Astrocyte (in vitro differentiated cells and primary cell): ENCODE results near the gene CCDC187. TPM values are rescaled to one million over a fixed set of nuclear protein-coding genes. Genes with fewer than 3 reads are reported as not detected.

Experiments used
- DNase-seq: peaks from one replicate; pipeline ENCODE4 v3.0.0-alpha.2; 2010; ENCODE audit warnings: low read depth
- FAIRE-seq: peaks from 2 replicates; lab custom pipeline; 2011; peaks lifted over from hg19 to GRCh38; lab: Jason Lieb, UNC
- H2AFZ ChIP-seq: 2 replicates; pipeline ENCODE4 v1.6.0; 2012; ENCODE audit warnings: low read depth, low read length, inconsistent platforms
- H3K27ac ChIP-seq: 2 replicates; pipeline ENCODE4 v1.5.1; 2011; ENCODE audit warnings: low read depth, low read length, inconsistent platforms
- H3K27me3 ChIP-seq: 2 replicates; pipeline ENCODE4 v1.6.0; 2011; ENCODE audit warnings: low read length, inconsistent platforms; ENCODE audit not compliant: insufficient read depth
- H3K36me3 ChIP-seq: 2 replicates; pipeline ENCODE4 v1.5.1; 2011; ENCODE audit warnings: low read length, inconsistent platforms; ENCODE audit not compliant: insufficient read depth
- H3K4me1 ChIP-seq: 2 replicates; pipeline ENCODE4 v1.5.1; 2011; ENCODE audit warnings: low read length, inconsistent platforms; ENCODE audit not compliant: insufficient read depth
- H3K4me2 ChIP-seq: 2 replicates; pipeline ENCODE4 v1.6.0; 2012; ENCODE audit warnings: low read length, inconsistent platforms
- H3K4me3 ChIP-seq: 2 replicates; pipeline ENCODE4 v1.5.1; 2011; ENCODE audit warnings: low read depth, mild to moderate bottlenecking, low read length, inconsistent platforms; ENCODE audit not compliant: insufficient read depth
- H3K79me2 ChIP-seq: 2 replicates; pipeline ENCODE4 v1.6.0; 2012; ENCODE audit warnings: mild to moderate bottlenecking, low read length, inconsistent platforms; ENCODE audit not compliant: insufficient read depth
- H3K9ac ChIP-seq: 2 replicates; pipeline ENCODE4 v1.6.0; 2012; ENCODE audit warnings: mild to moderate bottlenecking, low read length, inconsistent platforms
- H3K9me3 ChIP-seq: 2 replicates; pipeline ENCODE4 v1.5.1; 2012; ENCODE audit warnings: low read depth, mild to moderate bottlenecking, low read length, inconsistent platforms; ENCODE audit not compliant: insufficient read depth
- H4K20me1 ChIP-seq: 2 replicates; pipeline ENCODE4 v1.6.0; 2012; ENCODE audit warnings: low read length, inconsistent platforms; ENCODE audit not compliant: insufficient read depth
- H3K27ac Mint-ChIP-seq: one replicate; pipeline ENCODE4 v1.8.0; 2021; ENCODE audit warnings: mild to moderate bottlenecking, mixed read lengths; ENCODE audit not compliant: unreplicated experiment
- H3K27me3 Mint-ChIP-seq: one replicate; pipeline ENCODE4 v1.8.0; 2021; ENCODE audit warnings: low read depth, mixed read lengths; ENCODE audit not compliant: unreplicated experiment
- H3K36me3 Mint-ChIP-seq: one replicate; pipeline ENCODE4 v1.8.0; 2021; ENCODE audit warnings: low read depth, mixed read lengths; ENCODE audit not compliant: unreplicated experiment
- H3K4me1 Mint-ChIP-seq: one replicate; pipeline ENCODE4 v1.8.0; 2021; ENCODE audit warnings: low read depth, mixed read lengths; ENCODE audit not compliant: unreplicated experiment
- H3K4me3 Mint-ChIP-seq: one replicate; pipeline ENCODE4 v1.8.0; 2021; ENCODE audit warnings: mild to moderate bottlenecking, moderate library complexity, mixed read lengths; ENCODE audit not compliant: unreplicated experiment
- H3K9me3 Mint-ChIP-seq: one replicate; pipeline ENCODE4 v1.8.0; 2021; ENCODE audit warnings: mild to moderate bottlenecking, mixed read lengths; ENCODE audit not compliant: unreplicated experiment
- EZH2 ChIP-seq: IDR thresholded peaks from 2 replicates; pipeline ENCODE4 v1.6.1; 2012; ENCODE audit warnings: mild to moderate bottlenecking, low read length, inconsistent platforms; ENCODE audit not compliant: insufficient read depth
- total RNA-seq: library from RNA; stranded (reverse); gene quantifications from 2 replicates; pipeline ENCODE4 v1.2.1, GENCODE V29; 2021
- TF ChIP-seq, protein P1 (sequence below): IDR thresholded peaks from 2 replicates; pipeline ENCODE4 v1.5.1; 2011; ENCODE audit warnings: low read depth, mild to moderate bottlenecking, inconsistent platforms, low read length, moderate library complexity; ENCODE audit not compliant: insufficient read depth

CCDC187 gene
- total RNA-seq, 1 donor from 2014 or later: 0.09 TPM

DNA sequence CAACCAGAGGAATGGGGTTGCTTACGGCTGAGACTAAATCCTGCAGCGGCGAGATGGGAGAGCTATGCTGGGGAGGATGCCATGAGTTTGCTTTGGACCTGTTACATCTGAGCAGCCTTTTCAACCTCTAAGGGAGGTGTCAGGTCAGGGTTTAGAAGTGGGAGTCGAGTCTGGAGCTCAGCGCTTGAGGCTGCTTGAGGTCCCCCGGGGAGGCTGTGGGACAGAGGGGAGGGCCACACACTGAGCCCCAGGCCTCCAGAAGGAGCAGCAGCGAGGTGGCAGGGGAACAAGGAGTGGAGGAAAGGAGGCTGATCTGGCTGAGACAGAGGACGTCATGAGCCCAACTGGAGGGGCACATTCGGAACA lies 56.4 kb downstream of the CCDC187 start:
- H3K36me3 ChIP-seq: no peaks in the 10 kb centered on the region
- H3K79me2 ChIP-seq: peaks cover 8% of the 10 kb centered on the region
- no peak overlapping the region for H2AFZ ChIP-seq
- H3K27me3 ChIP-seq: peaks cover 12% of the 10 kb centered on the region
- no peak overlapping the region for H3K27ac ChIP-seq
- Mint-ChIP-seq H3K4me3 (no peak overlapping the region), H3K27ac (no peak overlapping the region), H3K4me1 (peaks cover 21% of the 10 kb centered on the region), H3K9me3 (no peaks in the 10 kb centered on the region), H3K27me3 (peaks cover 21% of the 10 kb centered on the region), H3K36me3 (peaks cover 3% of the 10 kb centered on the region)
- H3K4me2 ChIP-seq: no peak overlapping the region
- DNase-seq (no peak), FAIRE-seq (no peak)
- H3K4me3 ChIP-seq: no peak overlapping the region
- H3K4me1 ChIP-seq: peaks cover 15% of the 10 kb centered on the region
- H3K9ac ChIP-seq: no peak overlapping the region
- H3K9me3 ChIP-seq: no peaks in the 10 kb centered on the region
- H4K20me1 ChIP-seq: peaks cover 26% of the 10 kb centered on the region
- TF ChIP-seq EZH2: no peak
- TF ChIP-seq, protein P1, sequence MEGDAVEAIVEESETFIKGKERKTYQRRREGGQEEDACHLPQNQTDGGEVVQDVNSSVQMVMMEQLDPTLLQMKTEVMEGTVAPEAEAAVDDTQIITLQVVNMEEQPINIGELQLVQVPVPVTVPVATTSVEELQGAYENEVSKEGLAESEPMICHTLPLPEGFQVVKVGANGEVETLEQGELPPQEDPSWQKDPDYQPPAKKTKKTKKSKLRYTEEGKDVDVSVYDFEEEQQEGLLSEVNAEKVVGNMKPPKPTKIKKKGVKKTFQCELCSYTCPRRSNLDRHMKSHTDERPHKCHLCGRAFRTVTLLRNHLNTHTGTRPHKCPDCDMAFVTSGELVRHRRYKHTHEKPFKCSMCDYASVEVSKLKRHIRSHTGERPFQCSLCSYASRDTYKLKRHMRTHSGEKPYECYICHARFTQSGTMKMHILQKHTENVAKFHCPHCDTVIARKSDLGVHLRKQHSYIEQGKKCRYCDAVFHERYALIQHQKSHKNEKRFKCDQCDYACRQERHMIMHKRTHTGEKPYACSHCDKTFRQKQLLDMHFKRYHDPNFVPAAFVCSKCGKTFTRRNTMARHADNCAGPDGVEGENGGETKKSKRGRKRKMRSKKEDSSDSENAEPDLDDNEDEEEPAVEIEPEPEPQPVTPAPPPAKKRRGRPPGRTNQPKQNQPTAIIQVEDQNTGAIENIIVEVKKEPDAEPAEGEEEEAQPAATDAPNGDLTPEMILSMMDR: no peak

DNA sequence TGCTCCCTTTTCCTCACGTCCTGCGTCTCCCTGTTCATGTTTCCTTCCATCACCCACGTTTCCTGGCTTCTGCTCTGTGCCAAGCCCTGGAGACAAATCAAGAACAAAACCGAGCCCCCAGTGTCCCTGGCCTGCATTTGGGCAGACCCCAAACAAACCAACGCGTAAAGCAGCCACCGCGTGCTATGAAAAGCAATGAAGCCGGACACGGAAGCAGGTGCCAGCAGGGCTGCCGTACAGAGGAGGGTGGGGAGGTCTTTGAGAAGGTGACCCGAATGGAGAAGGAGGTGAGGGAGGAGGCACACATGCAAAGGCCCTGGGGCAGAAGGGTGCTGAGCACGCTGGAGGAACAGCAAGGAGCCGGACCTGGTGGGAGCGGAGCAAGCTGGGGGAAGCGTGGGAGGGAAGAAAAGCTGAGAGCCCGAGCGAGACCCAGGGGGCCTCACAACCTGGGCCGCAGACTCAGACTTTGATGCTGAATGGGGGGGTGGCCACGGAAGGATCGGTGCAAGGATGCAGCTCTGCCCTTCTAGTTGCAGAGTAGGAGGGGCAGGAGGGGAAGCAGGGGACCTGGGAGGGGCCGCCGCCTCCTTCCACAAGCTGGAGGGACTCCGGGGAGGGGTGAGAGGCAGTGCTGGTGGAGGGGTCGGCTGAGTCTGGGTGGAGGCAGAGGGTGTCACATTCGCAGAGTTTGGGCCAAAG lies 56.9 kb downstream of the CCDC187 start:
- Histone ChIP-seq H3K4me2 (no peak overlapping the region), H2AFZ (no peak overlapping the region), H3K36me3 (no peaks in the 10 kb centered on the region), H3K27ac (no peak overlapping the region), H3K4me1 (peaks cover 15% of the 10 kb centered on the region), H4K20me1 (peaks cover 32% of the 10 kb centered on the region), H3K9me3 (no peaks in the 10 kb centered on the region), H3K79me2 (peaks cover 13% of the 10 kb centered on the region), H3K4me3 (no peak overlapping the region), H3K9ac (no peak overlapping the region), H3K27me3 (peaks cover 12% of the 10 kb centered on the region)
- Mint-ChIP-seq H3K4me1 (peaks cover 21% of the 10 kb centered on the region), H3K4me3 (no peak overlapping the region), H3K27ac (no peak overlapping the region), H3K9me3 (no peaks in the 10 kb centered on the region), H3K27me3 (peaks cover 21% of the 10 kb centered on the region), H3K36me3 (peaks cover 3% of the 10 kb centered on the region)
- DNase-seq (no peak), FAIRE-seq (no peak)
- no peak for TF ChIP-seq EZH2
- TF ChIP-seq, protein P1: no peak
